ENCODE measurements around the gene HOXB5.

- TF ChIP-seq CHD1 (IDR thresholded peaks at IDR 0.05; ENCODE audit: low read depth, low read length) (no peak; the same call in 1 of the 2 replicates), CTCF (conservative IDR thresholded peaks at IDR 0.05; ENCODE audit: low read depth, low read length) (no peak), POLR2A (IDR thresholded peaks at IDR 0.05; ENCODE audit: low read depth, low read length) (no peak)
- TF ChIP-seq, protein P1, sequence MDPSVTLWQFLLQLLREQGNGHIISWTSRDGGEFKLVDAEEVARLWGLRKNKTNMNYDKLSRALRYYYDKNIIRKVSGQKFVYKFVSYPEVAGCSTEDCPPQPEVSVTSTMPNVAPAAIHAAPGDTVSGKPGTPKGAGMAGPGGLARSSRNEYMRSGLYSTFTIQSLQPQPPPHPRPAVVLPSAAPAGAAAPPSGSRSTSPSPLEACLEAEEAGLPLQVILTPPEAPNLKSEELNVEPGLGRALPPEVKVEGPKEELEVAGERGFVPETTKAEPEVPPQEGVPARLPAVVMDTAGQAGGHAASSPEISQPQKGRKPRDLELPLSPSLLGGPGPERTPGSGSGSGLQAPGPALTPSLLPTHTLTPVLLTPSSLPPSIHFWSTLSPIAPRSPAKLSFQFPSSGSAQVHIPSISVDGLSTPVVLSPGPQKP (IDR thresholded peaks at IDR 0.05; ENCODE audit: borderline replicate concordance, low read depth, low read length) = no peak
These were observed at the start of gene HOXB5 for GRCh38 chr17:48593126-48593829.
